HEK293T (cell line): ENCODE measurements around the gene GNPTG.
A peak's percentile ranks its signal among the peaks of the same experiment; 100 is the strongest.

Experiments used
- CTCF ChIA-PET: fragments of 350-600 bp; formaldehyde crosslinking; extraction: SDS; loops from one replicate; lab custom pipeline; 2021; ENCODE audit warnings: antibody characterized with exemption, inconsistent platforms; lab: Yijun Ruan, JAX
- POLR2A ChIA-PET: fragments of 350-600 bp; formaldehyde crosslinking; extraction: SDS; loops from one replicate; lab custom pipeline; 2020; ENCODE audit warnings: antibody characterized with exemption, inconsistent platforms; lab: Yijun Ruan, JAX
- DNase-seq: peaks from one replicate; pipeline ENCODE4 v3.0.0; 2012; ENCODE audit warnings: mixed read lengths; ENCODE audit errors: extremely low spot score
- ARNT ChIP-seq: fragments of 450-650 bp; IDR thresholded peaks from 2 replicates; pipeline ENCODE4 v1.6.1; 2017; ENCODE audit warnings: mild to moderate bottlenecking
- BHLHE40 ChIP-seq: fragments of 450-650 bp; IDR thresholded peaks from 2 replicates; pipeline ENCODE4 v1.6.1; 2016; ENCODE audit warnings: mild to moderate bottlenecking, moderate library complexity, borderline replicate concordance
- CTBP1 ChIP-seq: fragments of 450-650 bp; IDR thresholded peaks from 2 replicates; pipeline ENCODE4 v1.6.1; 2016; ENCODE audit warnings: borderline replicate concordance
- ELF4 ChIP-seq: fragments of 450-650 bp; IDR thresholded peaks from 2 replicates; pipeline ENCODE4 v1.6.1; 2017; ENCODE audit warnings: antibody characterized with exemption
- FOXA1 ChIP-seq: fragments of 450-650 bp; IDR thresholded peaks from 2 replicates; pipeline ENCODE4 v1.6.1; 2016; ENCODE audit warnings: mild to moderate bottlenecking
- FOXK2 ChIP-seq: fragments of 450-650 bp; IDR thresholded peaks from 2 replicates; pipeline ENCODE4 v1.6.1; 2016; ENCODE audit warnings: mild to moderate bottlenecking
- FOXM1 ChIP-seq: fragments of 450-650 bp; IDR thresholded peaks from 2 replicates; pipeline ENCODE4 v1.6.1; 2017; ENCODE audit warnings: mild to moderate bottlenecking, borderline replicate concordance
- HDGF ChIP-seq: fragments of 450-650 bp; IDR thresholded peaks from 2 replicates; pipeline ENCODE4 v1.6.1; 2017; ENCODE audit warnings: antibody characterized with exemption, borderline replicate concordance
- L3MBTL2 ChIP-seq: fragments of 450-650 bp; conservative IDR thresholded peaks from 2 replicates; pipeline ENCODE4 v1.6.1; 2016; ENCODE audit warnings: mild to moderate bottlenecking
- LEF1 ChIP-seq: fragments of 450-650 bp; IDR thresholded peaks from 2 replicates; pipeline ENCODE4 v1.6.1; 2017; ENCODE audit warnings: mild to moderate bottlenecking, borderline replicate concordance
- NFRKB ChIP-seq: fragments of 450-650 bp; IDR thresholded peaks from 2 replicates; pipeline ENCODE4 v1.6.1; 2016; ENCODE audit warnings: mild to moderate bottlenecking, moderate library complexity
- PKNOX1 ChIP-seq: fragments of 450-650 bp; IDR thresholded peaks from 2 replicates; pipeline ENCODE4 v1.6.1; 2016
- SP1 ChIP-seq: fragments of 450-650 bp; IDR thresholded peaks from 2 replicates; pipeline ENCODE4 v1.6.1; 2017
- SUZ12 ChIP-seq: fragments of 450-650 bp; IDR thresholded peaks from 2 replicates; pipeline ENCODE4 v1.6.1; 2016; ENCODE audit warnings: mild to moderate bottlenecking
- TARDBP ChIP-seq: fragments of 450-650 bp; IDR thresholded peaks from 2 replicates; pipeline ENCODE4 v1.6.1; 2016
- ZNF384 ChIP-seq: fragments of 450-650 bp; IDR thresholded peaks from 2 replicates; pipeline ENCODE4 v1.6.1; 2016

Gene GNPTG

DNA sequence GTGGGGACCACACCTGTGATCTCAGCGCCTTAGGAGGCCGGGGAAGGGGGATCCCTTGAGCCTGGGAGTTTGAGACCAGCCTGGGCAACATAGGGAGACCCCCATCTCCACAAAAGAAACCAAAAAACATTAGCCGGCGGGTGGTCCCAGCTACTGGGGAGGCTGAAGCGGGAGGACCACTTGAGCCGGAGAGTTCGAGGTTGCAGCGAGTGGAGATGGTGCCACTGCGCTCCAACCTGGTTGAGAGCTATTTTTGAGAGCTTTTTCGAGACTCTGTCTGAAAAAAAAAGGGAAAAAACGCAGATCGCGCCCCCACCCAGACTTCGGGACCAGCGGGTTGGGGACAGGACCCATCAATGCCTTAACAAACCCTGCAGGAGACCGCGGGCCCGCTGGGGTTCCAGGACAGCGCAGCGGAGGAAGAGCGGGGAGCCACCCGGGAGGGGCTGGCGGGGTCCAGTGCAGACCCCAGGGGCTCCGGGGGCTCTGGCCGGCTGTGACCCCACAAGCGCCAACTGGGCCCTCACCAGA, 19.0 kb upstream of the GNPTG start:
- no peak for DNase-seq
- CTCF ChIA-PET: no interaction called here
- POLR2A ChIA-PET: interaction anchor here (0.9 to 1.2 kb wide), 2 partner anchors 11 to 24 kb away, joined by 3 to 8 read pairs; no protein-coding TSS in a partner anchor
- no peak for TF ChIP-seq SUZ12
- TF ChIP-seq ZNF384: no peak
- no peak for TF ChIP-seq HDGF
- TF ChIP-seq SP1: no peak
- TF ChIP-seq CTBP1: no peak
- TF ChIP-seq LEF1: no peak

DNA sequence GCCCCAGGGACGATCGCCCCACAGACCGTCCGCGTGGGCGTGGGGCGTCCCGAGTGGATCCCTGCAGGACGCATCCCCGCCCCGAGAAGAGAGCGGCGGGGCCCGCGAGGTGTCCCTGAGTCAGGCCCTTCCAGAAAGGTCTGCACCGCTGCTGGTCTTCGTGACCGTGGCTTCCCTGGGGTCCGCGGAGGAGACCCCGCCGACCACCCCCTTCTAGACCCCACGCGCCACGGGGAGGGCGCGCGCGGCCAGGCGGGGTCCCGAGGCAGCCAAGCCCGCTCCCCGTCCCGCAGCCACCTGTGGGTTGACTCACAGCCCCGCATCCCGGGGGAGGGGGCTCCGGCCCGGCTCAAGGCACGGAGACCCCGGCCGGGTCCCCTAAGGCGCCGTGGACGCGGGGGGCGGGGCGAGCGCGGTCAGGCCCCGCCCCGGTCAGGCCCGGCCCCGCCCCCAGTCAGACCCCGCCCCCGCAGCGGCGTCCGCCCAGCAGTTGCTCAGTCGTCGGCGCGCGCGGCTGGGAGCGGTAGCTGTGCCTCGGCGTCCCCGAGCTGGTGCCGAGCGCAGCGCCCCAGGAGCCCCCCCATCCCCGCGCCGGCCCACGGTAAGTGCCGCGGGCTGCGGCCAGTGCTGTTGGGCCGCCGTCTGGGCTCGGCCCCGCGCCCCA, 18.4 kb upstream of the GNPTG start, which contains the start of gene BAIAP3:
Gene BAIAP3, plus strand, starts transcription at position 497 of the 664 bp plus-strand sequence. CDS start 4,905 bp downstream, outside the sequence.
- POLR2A ChIA-PET: interaction anchor here (0.6 to 1.0 kb wide), 3 partner anchors 11 to 87 kb away, joined by 3 to 4 read pairs (median 4); partner anchors contain the start of gene UQCC4
- peak; percentile 86 for DNase-seq
- TF ChIP-seq ARNT: no peak
- no peak for TF ChIP-seq FOXK2
- TF ChIP-seq ZNF384: no peak
- TF ChIP-seq SUZ12: no peak
- TF ChIP-seq FOXA1: no peak
- TF ChIP-seq BHLHE40: no peak
- TF ChIP-seq NFRKB: no peak
- TF ChIP-seq TARDBP: no peak
- no peak for TF ChIP-seq ELF4
- CTCF ChIA-PET: interaction anchor here (0.7 kb wide), 1 partner anchor 30 kb away, joined by 3 read pairs; no protein-coding TSS in a partner anchor

GRCh38 chr16:1333854-1334700, 17.7 kb upstream of the GNPTG start:
- POLR2A ChIA-PET: interaction anchor here (1.0 kb wide), 2 partner anchors 12 to 25 kb away, joined by 3 to 4 read pairs; partner anchors contain the start of gene UBE2I
- no peak for DNase-seq
- TF ChIP-seq PKNOX1 (no peak), TARDBP (no peak), LEF1 (no peak), BHLHE40 (no peak), SUZ12 (no peak)
- CTCF ChIA-PET: interaction anchor here (1.3 kb wide), 1 partner anchor 29 kb away, joined by 5 read pairs; no protein-coding TSS in a partner anchor

DNA sequence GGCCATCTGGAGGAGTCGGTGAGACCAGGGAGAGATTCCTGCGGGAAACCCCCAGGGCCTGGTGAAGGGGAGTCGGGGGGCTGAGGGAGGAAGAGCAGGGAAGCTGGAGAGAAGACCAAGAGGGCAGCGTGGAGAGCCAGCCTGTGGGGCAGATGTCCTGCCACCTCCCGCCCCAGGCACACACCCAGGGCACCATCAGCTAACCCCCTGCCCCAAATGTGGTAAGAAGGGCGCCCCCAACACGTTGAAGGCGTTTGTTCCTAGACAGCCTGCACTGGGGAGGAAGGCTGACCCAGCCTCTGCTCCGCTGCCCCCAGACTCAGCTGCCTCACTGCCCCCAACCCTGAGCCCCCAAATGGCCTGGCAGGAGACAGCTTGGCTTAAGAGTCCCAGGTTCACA, 17.0 kb upstream of the GNPTG start:
- ChIA-PET CTCF (interaction anchor here (1.3 kb wide), 1 partner anchor 29 kb away, joined by 5 read pairs; no protein-coding TSS in a partner anchor), POLR2A (interaction anchor here (0.6 to 1.0 kb wide), 2 partner anchors 26 to 86 kb away, joined by 3 to 4 read pairs; partner anchors contain the start of genes UBE2I and UQCC4)
- DNase-seq: no peak
- TF ChIP-seq TARDBP: no peak
- no peak for TF ChIP-seq LEF1
- no peak for TF ChIP-seq ELF4
- no peak for TF ChIP-seq FOXA1
- TF ChIP-seq SP1: no peak
- TF ChIP-seq NFRKB: no peak
- TF ChIP-seq HDGF: no peak
- TF ChIP-seq SUZ12: no peak
- TF ChIP-seq ZNF384: no peak
- TF ChIP-seq FOXK2: no peak
- TF ChIP-seq PKNOX1: no peak
- TF ChIP-seq FOXM1: no peak
- no peak for TF ChIP-seq ARNT

DNA sequence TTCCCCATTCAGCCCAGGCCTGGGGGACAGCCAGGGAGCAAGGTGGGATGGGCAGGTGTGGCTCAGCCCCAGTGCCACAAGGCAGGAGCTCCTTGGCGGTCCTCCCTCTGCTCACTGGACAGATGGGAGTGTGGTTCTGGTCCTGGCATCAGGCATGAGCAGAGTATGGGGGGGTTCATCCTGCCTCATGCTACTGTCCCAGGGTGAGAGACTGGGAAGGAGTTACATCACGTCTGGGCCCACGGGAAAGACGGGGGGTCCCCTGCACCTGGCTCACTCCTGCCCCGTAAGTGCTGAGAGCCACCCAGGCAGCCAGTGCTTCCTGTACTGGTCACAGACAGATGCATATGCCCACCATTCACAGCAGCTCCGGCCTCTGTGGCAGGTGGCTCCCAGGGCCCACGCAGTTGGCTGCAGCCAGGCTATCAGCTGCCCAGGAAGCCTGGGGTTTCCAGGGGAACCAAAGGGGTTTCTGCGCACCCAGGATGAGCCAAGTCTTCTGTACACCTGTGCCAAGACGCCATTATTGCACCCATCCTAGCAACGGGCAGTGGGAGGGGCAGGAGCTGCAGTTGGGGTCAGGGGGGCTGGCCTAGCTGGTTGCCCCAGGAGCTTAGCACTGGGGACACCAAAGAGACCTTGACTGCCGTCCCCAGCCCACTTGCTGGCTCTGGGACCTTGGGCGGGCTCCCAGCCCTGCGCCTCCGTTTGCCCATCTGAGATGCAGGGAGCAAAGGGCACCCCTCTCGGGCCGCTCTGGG, 16.3 kb upstream of the GNPTG start:
- CTCF ChIA-PET: interaction anchor here (1.3 kb wide), 1 partner anchor 28 kb away, joined by 5 read pairs; no protein-coding TSS in a partner anchor
- TF ChIP-seq ELF4 (no peak), FOXA1 (no peak), SP1 (no peak), BHLHE40 (no peak), L3MBTL2 (no peak), NFRKB (no peak), CTBP1 (no peak), FOXM1 (no peak), HDGF (no peak)
- no peak for DNase-seq
- POLR2A ChIA-PET: interaction anchor here (0.6 to 1.0 kb wide), 2 partner anchors 26 to 85 kb away, joined by 3 to 4 read pairs; partner anchors contain the start of genes UBE2I and UQCC4
